HepG2 (cell line): ENCODE results near the gene VDAC2. TPM values are rescaled to one million over a fixed set of nuclear protein-coding genes. Genes with fewer than 3 reads are reported as not detected.
A peak's percentile ranks its signal among the peaks of the same experiment; 100 is the strongest.

Experiments
- HCFC1 ChIP-seq: fragments of 150-350 bp; IDR thresholded peaks from 2 replicates; pipeline ENCODE4 v1.6.1; 2014; ENCODE audit warnings: low read depth, low read length
- HDAC2 ChIP-seq: sonication (generic); formaldehyde crosslinking; IDR thresholded peaks from 2 replicates; pipeline ENCODE4 v1.4.0; 2020; ENCODE audit warnings: missing genetic modification reagents
- HNRNPH1 ChIP-seq: fragments of 200-400 bp; formaldehyde crosslinking; optimal IDR thresholded peaks from 2 replicates; pipeline ENCODE3; 2017; ENCODE audit warnings: mild to moderate bottlenecking, low read depth, low read length
- IKZF1 ChIP-seq: fragments of 450-650 bp; IDR thresholded peaks from 2 replicates; pipeline ENCODE4 v1.7.1; 2016
- JARID2 ChIP-seq: sonication (generic); formaldehyde crosslinking; IDR thresholded peaks from 2 replicates; pipeline ENCODE4 v1.8.1; 2023; ENCODE audit warnings: missing genetic modification reagents, inconsistent platforms; ENCODE audit not compliant: insufficient replicate concordance
- KDM5B ChIP-seq: sonication (generic); formaldehyde crosslinking; IDR thresholded peaks from 2 replicates; pipeline ENCODE4 v1.4.0; 2020; ENCODE audit warnings: missing genetic modification reagents, mild to moderate bottlenecking, borderline replicate concordance
- LCORL ChIP-seq, 2 experiments: fragments of 450-650 bp in 1 of 2; sonication (generic) in 1 of 2; formaldehyde crosslinking in 1 of 2; IDR thresholded peaks; 2 replicates each; pipeline versions ENCODE4 v1.5.0 to v1.6.1; 2017 to 2020; ENCODE audit warnings: antibody characterized with exemption in 1 of 2, missing genetic modification reagents in 1 of 2
- NAIF1 ChIP-seq: sonication (generic); formaldehyde crosslinking; IDR thresholded peaks from 2 replicates; pipeline ENCODE4 v1.5.0; 2020; ENCODE audit warnings: mild to moderate bottlenecking, missing genetic modification reagents, borderline replicate concordance
- NFE2L1 ChIP-seq: sonication (generic); formaldehyde crosslinking; IDR thresholded peaks from 2 replicates; pipeline ENCODE4 v1.4.0; 2020; ENCODE audit warnings: missing genetic modification reagents, mild to moderate bottlenecking, borderline replicate concordance
- NFIC ChIP-seq: IDR thresholded peaks from 2 replicates; pipeline ENCODE4 v1.6.1; 2012; ENCODE audit warnings: mild to moderate bottlenecking, low read length, inconsistent platforms
- SMAD1 ChIP-seq: sonication (generic); formaldehyde crosslinking; IDR thresholded peaks from 2 replicates; pipeline ENCODE4 v1.4.0; 2020; ENCODE audit warnings: missing genetic modification reagents, low read depth, mild to moderate bottlenecking, borderline replicate concordance
- SNRNP70 ChIP-seq: fragments of 200-400 bp; formaldehyde crosslinking; IDR thresholded peaks from 2 replicates; pipeline ENCODE4 v1.6.1; 2017; ENCODE audit warnings: mild to moderate bottlenecking, low read depth, low read length, moderate library complexity
- THYN1 ChIP-seq: sonication (generic); formaldehyde crosslinking; IDR thresholded peaks from 2 replicates; pipeline ENCODE4 v1.8.1; 2023; ENCODE audit warnings: low read depth, mild to moderate bottlenecking, moderate library complexity, missing genetic modification reagents, borderline replicate concordance
- TP53 ChIP-seq: sonication (generic); formaldehyde crosslinking; conservative IDR thresholded peaks from 2 replicates; pipeline ENCODE4 v1.4.0; 2020; ENCODE audit warnings: missing genetic modification reagents
- YEATS4 ChIP-seq: sonication (generic); formaldehyde crosslinking; IDR thresholded peaks from 2 replicates; pipeline ENCODE4 v1.4.0; 2020; ENCODE audit warnings: missing genetic modification reagents, borderline replicate concordance
- YY1 ChIP-seq: IDR thresholded peaks from 2 replicates; pipeline ENCODE4 v1.6.1; 2011; ENCODE audit warnings: low read length, low read depth, moderate library complexity, mild to moderate bottlenecking; ENCODE audit not compliant: insufficient read depth, insufficient replicate concordance
- ZNF12 ChIP-seq: sonication (generic); formaldehyde crosslinking; IDR thresholded peaks from 2 replicates; pipeline ENCODE4 v1.5.0; 2020; ENCODE audit warnings: missing genetic modification reagents
- ZNF24 ChIP-seq: fragments of 450-650 bp; IDR thresholded peaks from 2 replicates; pipeline ENCODE4 v1.6.1; 2017; ENCODE audit warnings: antibody characterized with exemption, mild to moderate bottlenecking
- ZNF260 ChIP-seq: sonication (generic); formaldehyde crosslinking; IDR thresholded peaks from 2 replicates; pipeline ENCODE4 v1.4.0; 2020; ENCODE audit warnings: missing genetic modification reagents, low read depth, mild to moderate bottlenecking, borderline replicate concordance
- ZNF460 ChIP-seq: sonication (generic); formaldehyde crosslinking; IDR thresholded peaks from 2 replicates; pipeline ENCODE4 v1.5.1; 2020; ENCODE audit warnings: missing genetic modification reagents, mild to moderate bottlenecking, borderline replicate concordance
- ZNF605 ChIP-seq: sonication (generic); formaldehyde crosslinking; IDR thresholded peaks from 2 replicates; pipeline ENCODE4 v1.8.0; 2022; ENCODE audit warnings: mild to moderate bottlenecking, missing genetic modification reagents
- ZNF766 ChIP-seq: sonication (generic); formaldehyde crosslinking; IDR thresholded peaks from 2 replicates; pipeline ENCODE4 v1.5.0; 2020; ENCODE audit warnings: missing genetic modification reagents, borderline replicate concordance
- ZNF883 ChIP-seq: sonication (generic); formaldehyde crosslinking; IDR thresholded peaks from 2 replicates; pipeline ENCODE4 v1.5.1; 2020; ENCODE audit warnings: mild to moderate bottlenecking, missing genetic modification reagents; ENCODE audit errors: not compliant biosample characterization
- polyA plus RNA-seq, 8 experiments: library from polyadenylated mRNA; depleted of rRNA in 3 of 8; stranded (reverse) in 7 of 8; unstranded in 1 of 8; fragments of >200 nt; fragmentation: Illumina TruSeq in 4 of 8; extraction: Trizol in 4 of 8; gene quantifications; 2 replicates each; pipeline versions ENCODE4 v1.2.1 to v1.2.3, GENCODE V29; 2011 to 2016; ENCODE audit warnings: low read depth in 4 of 8, missing spikeins in 1 of 8, mixed read lengths in 1 of 8; ENCODE audit not compliant: insufficient read depth in 1 of 8
- total RNA-seq, 5 experiments: library from RNA; depleted of rRNA; stranded (reverse); fragments of >200 nt; fragmentation: Illumina TruSeq; extraction: Trizol; gene quantifications; 2 replicates each; pipeline ENCODE4 v1.2.3, GENCODE V29; 2016; ENCODE audit warnings: low read depth in 1 of 5
- TF ChIP-seq, protein P1 (sequence below): sonication (generic); formaldehyde crosslinking; IDR thresholded peaks from 2 replicates; pipeline ENCODE4 v1.4.0; 2020; ENCODE audit warnings: missing genetic modification reagents, borderline replicate concordance
- TF ChIP-seq, protein P2 (sequence below): IDR thresholded peaks from 2 replicates; pipeline ENCODE4 v1.6.1; 2016; ENCODE audit warnings: mild to moderate bottlenecking

The VDAC2 gene
- total and polyA plus RNA-seq, 2 of the 13 experiments (the other 11 are each of a cell fraction or from before 2014, with no cell fraction given) = 67.9 to 222 TPM

DNA sequence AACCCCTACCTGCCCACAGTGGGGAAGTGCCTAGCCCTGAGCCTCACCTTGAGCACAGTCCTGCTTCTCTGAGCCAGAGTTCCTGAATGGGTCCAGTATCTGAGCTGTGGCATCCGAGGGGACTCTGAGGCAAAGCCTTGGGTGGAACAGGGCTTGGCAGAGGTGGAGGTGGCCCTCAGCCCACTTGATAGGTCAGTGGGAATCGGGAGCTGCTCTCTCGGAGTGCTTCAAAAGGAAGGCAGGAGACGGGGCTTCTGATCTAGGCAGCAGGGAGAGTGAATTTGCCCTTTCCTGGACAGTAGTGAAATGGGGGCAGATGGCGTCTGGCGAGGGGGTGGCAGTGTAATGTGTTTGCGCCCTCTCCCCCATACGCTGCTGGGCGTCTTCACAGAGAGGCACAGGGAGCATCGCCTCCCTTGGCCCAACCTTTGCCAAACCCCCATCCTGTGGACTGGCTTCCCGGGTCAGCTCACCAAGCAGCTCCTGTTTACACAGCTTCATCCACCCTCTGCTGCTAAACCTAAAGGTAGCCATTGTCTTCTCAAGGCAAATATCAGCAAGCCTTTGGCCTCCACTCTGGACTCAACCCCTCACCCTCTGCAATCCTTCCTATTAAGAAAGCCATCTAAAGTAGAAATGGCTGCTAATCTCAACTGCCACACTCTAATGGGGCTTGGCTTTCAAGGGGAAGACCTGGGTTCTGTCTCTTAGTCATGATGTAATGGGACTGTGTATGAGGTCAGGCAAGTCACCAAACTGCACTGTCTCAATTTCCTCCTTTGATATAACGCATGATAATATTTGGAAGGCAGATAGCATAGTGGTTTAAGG lies 21.1 kb upstream of the VDAC2 start (continued):
- TF ChIP-seq ZNF883 (CRISPR knock-in tag) (peak; percentile 27), ZNF24 (no peak), LCORL (IDR thresholded peaks at IDR 0.05) (no peak), LCORL (CRISPR knock-in tag; IDR thresholded peaks at IDR 0.05) (peak; percentile 58; the same call in 1 of the 2 replicates), NAIF1 (CRISPR knock-in tag) (no peak), HDAC2 (CRISPR knock-in tag) (peak; percentile 69), THYN1 (CRISPR knock-in tag) (no peak), NFE2L1 (CRISPR knock-in tag) (no peak), JARID2 (CRISPR knock-in tag) (no peak), SMAD1 (CRISPR knock-in tag) (no peak), ZNF260 (CRISPR knock-in tag) (no peak), NFIC (no peak), KDM5B (CRISPR knock-in tag) (no peak), HNRNPH1 (no peak), HCFC1 (no peak), ZNF766 (no peak), ZNF460 (CRISPR knock-in tag) (no peak), YEATS4 (CRISPR knock-in tag) (no peak), IKZF1 (no peak), ZNF605 (CRISPR knock-in tag) (no peak), TP53 (CRISPR knock-in tag) (no peak), SNRNP70 (no peak), ZNF12 (CRISPR knock-in tag) (no peak), YY1 (peak; percentile 73)
- TF ChIP-seq, protein P1, sequence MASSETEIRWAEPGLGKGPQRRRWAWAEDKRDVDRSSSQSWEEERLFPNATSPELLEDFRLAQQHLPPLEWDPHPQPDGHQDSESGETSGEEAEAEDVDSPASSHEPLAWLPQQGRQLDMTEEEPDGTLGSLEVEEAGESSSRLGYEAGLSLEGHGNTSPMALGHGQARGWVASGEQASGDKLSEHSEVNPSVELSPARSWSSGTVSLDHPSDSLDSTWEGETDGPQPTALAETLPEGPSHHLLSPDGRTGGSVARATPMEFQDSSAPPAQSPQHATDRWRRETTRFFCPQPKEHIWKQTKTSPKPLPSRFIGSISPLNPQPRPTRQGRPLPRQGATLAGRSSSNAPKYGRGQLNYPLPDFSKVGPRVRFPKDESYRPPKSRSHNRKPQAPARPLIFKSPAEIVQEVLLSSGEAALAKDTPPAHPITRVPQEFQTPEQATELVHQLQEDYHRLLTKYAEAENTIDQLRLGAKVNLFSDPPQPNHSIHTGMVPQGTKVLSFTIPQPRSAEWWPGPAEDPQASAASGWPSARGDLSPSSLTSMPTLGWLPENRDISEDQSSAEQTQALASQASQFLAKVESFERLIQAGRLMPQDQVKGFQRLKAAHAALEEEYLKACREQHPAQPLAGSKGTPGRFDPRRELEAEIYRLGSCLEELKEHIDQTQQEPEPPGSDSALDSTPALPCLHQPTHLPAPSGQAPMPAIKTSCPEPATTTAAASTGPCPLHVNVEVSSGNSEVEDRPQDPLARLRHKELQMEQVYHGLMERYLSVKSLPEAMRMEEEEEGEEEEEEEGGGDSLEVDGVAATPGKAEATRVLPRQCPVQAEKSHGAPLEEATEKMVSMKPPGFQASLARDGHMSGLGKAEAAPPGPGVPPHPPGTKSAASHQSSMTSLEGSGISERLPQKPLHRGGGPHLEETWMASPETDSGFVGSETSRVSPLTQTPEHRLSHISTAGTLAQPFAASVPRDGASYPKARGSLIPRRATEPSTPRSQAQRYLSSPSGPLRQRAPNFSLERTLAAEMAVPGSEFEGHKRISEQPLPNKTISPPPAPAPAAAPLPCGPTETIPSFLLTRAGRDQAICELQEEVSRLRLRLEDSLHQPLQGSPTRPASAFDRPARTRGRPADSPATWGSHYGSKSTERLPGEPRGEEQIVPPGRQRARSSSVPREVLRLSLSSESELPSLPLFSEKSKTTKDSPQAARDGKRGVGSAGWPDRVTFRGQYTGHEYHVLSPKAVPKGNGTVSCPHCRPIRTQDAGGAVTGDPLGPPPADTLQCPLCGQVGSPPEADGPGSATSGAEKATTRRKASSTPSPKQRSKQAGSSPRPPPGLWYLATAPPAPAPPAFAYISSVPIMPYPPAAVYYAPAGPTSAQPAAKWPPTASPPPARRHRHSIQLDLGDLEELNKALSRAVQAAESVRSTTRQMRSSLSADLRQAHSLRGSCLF (CRISPR knock-in tag) = no peak
- TF ChIP-seq, protein P2, sequence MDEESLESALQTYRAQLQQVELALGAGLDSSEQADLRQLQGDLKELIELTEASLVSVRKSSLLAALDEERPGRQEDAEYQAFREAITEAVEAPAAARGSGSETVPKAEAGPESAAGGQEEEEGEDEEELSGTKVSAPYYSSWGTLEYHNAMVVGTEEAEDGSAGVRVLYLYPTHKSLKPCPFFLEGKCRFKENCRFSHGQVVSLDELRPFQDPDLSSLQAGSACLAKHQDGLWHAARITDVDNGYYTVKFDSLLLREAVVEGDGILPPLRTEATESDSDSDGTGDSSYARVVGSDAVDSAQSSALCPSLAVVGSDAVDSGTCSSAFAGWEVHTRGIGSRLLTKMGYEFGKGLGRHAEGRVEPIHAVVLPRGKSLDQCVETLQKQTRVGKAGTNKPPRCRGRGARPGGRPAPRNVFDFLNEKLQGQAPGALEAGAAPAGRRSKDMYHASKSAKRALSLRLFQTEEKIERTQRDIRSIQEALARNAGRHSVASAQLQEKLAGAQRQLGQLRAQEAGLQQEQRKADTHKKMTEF = no peak
